HG03039 (cell line): Measurements from ENCODE around the gene GP9.
"Not testable (repeated sequence)": the region's sequence is repeated elsewhere in the genome, so short reads cannot be mapped to it uniquely, and the experiment has no call there.

Experiments
- ATAC-seq: cut with Tn5 transposase; IDR thresholded peaks from one replicate; pipeline ENCODE4 v1.9.1; 2021; ENCODE audit warnings: mild to moderate bottlenecking, moderate library complexity; ENCODE audit not compliant: unreplicated experiment

Gene GP9

DNA sequence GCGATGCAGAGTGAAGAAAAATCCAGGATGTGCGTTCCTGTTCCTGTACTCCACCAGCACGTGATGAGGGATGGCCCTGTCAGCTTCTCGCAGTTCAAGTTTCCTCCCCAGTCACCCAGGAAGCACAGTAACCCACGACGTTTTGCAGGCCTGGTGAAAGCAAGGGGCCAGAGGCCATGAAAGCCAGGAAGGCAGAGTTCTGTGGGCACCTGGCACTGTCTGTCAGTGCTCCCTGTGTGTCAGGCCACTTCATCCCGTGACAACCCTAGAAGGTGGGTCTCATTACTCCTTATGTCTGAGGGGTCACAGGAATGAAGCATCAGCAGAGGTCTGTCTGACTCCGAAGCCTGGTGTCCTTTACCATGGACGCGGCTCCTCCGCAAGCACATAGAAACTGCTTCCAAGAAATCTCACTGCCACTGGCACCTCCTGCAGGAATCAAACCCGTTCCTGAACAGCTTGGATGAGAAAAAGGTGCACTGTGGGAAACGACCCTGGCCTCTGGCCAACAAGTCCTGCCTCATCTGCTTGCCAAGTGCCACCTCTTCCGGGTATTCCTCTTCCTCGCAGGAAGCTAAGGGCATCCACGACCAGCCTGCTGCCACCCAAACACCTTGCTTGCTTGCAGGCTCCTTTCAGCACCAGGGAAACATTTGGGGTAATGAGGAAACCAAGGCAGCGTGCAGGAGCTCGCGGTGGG, 46.4 kb downstream of the GP9 start:
- no peak for ATAC-seq

DNA sequence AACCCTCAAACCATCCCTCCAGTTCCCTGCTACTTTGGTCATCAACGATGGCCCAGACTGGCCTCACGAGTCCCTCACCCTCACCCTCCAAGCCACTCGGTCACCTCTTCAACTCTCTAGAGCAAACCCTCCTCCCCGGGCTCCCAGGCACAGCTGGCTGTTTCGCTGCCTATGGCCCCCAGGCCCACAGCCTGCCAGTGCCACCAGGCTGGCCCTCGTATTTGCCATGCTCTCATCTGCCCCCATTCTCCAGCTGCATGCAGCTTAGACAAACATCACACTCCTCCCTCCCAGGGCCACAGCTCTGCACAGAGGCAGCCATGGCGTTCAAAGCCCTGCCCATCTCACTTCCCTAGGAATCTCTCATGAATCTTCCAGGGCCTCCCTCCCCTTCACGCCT, 47.2 kb downstream of the GP9 start:
- ATAC-seq = no peak

DNA sequence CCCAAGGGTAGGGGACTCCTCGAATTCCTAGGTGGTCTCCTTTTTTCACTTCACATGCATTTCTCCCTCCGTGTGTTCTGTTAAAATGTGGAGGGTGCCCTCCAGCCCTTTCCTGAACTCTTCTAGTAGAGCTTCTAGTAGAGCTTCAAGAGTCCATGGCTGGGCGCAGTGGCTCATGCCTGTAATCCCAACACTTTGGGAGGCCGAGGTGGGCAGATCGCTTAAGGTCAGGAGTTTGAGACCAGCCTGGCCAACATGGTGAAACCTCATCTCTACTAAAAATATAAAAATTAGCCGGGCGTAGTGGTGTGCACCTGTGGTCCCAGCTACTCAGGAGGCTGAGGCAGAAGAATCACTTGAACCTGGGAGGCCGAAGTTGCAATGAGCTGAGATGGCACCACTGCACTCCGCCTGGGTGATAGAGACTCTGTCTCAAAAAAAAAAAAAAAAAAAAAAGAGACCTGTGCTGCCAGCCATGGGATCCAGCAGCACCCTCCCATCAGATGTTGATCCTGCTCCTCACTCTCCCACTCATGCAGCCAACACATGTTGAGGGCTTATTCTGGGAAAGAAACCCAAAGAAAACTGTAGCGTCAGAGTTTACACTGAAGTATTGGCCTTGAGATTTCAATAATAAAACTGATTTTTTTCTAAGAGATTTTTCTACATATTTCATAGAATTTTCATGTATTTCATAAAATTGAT, 50.6 kb downstream of the GP9 start:
- ATAC-seq = not testable (repeated sequence)
